HG03159 (cell line): ENCODE results near the gene CLDN18.

Experiments used
- ATAC-seq: cut with Tn5 transposase; IDR thresholded peaks from one replicate; pipeline ENCODE4 v1.9.1; 2021; ENCODE audit warnings: mild to moderate bottlenecking, moderate library complexity; ENCODE audit not compliant: unreplicated experiment

CLDN18 gene

DNA sequence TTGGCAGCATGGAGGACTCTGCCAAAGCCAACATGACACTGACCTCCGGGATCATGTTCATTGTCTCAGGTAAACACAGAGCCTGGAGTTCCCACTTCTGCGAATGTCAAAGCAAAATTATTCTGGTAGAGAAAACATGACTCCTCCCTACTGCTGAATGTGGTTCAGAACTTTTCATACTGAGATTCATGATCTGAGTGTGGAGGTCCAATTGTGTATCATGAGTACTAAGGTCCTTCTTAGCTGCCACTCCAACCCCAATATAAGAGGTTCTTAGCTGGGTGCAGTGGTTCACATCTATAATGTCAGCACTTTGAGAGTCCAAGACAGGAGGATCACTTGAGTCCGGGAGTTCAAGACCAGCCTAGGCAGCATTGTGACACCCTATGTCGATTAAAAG lies 13.8 kb downstream of the CLDN18 start:
- no peak for ATAC-seq

GRCh38 chr3:138025553-138025952 lies 15.6 kb downstream of the CLDN18 start:
- ATAC-seq: no peak

DNA sequence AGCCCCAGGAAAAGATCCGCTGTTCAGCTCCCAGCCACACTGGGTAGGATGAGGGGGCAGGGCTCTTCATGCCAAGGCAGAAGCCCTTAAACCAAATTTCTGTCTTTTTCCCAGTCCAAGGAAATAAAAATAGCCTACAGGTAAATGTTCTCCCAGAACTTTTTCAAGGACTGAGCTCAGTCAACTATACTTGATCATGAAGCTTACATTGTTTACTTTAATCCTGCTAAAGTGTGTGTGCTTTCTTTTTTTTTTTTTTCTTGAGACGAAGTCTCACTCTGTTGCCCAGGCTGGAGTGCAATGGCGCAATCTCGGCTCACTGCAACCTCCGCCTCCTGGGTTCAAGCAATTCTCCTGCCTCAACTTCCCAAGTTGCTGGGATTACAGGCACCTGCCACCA lies 17.9 kb downstream of the CLDN18 start:
- no peak for ATAC-seq

DNA sequence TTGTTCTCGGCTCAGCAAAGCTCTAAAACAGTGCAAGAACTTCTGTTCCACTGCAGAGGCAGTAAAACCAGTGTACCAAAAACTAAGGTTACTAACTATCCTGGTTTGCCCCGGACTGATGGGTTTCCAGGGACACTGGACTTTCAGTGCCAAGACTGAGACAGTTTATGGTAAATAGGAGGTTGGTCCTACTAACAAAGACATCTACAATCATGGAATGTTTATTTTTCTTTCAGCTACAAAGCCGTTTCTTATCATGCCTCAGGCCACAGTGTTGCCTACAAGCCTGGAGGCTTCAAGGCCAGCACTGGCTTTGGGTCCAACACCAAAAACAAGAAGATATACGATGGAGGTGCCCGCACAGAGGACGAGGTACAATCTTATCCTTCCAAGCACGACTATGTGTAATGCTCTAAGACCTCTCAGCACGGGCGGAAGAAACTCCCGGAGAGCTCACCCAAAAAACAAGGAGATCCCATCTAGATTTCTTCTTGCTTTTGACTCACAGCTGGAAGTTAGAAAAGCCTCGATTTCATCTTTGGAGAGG lies 20.8 kb downstream of the CLDN18 start:
- no peak for ATAC-seq

- ATAC-seq: no peak
These were observed 21.6 kb downstream of the CLDN18 start for GRCh38 chr3:138031536-138031935.

DNA sequence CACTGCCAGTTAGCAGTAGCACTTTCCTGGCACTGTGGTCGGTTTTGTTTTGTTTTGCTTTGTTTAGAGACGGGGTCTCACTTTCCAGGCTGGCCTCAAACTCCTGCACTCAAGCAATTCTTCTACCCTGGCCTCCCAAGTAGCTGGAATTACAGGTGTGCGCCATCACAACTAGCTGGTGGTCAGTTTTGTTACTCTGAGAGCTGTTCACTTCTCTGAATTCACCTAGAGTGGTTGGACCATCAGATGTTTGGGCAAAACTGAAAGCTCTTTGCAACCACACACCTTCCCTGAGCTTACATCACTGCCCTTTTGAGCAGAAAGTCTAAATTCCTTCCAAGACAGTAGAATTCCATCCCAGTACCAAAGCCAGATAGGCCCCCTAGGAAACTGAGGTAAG lies 22.6 kb downstream of the CLDN18 start:
- no peak for ATAC-seq

GRCh38 chr3:138033202-138033691 lies 23.3 kb downstream of the CLDN18 start:
- ATAC-seq: no peak

DNA sequence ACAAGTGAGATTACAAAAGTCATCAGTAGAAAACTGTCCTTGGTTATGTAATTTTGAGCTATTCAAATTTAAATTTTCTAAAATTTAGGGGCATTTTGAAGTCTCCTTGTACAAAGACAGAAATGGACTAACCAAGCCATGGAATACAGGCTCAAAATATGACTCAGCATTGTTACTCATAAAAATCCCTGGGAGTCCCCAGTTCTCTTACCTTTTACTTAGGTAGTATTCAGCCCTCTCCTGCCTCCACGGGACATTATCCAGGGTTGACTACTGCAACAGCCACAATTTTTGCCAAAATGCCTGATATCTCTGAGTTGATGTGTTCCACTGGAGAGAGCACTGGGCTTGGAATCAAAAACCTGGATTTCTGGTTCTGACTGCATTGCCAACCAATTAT lies 25.0 kb downstream of the CLDN18 start:
- ATAC-seq: no peak

DNA sequence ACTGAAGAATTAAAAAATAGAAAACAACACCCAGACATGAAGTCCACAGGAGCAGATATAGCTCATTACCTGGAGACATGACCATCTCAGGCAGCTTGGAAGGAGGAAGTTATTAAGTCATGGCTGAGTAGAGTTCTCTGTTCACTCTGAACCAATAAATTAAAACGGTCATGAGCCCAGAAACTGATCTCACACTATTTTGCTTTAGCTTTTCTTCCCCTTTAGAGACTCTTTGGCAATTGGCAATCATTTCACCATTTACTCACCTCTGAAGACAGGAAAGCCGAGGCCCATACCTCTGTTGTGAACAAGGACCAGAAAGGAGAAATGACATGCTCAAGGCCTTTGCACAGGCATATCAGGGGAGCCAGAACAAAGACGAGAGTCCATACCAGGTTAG lies 26.6 kb downstream of the CLDN18 start:
- ATAC-seq: peak; percentile 55

DNA sequence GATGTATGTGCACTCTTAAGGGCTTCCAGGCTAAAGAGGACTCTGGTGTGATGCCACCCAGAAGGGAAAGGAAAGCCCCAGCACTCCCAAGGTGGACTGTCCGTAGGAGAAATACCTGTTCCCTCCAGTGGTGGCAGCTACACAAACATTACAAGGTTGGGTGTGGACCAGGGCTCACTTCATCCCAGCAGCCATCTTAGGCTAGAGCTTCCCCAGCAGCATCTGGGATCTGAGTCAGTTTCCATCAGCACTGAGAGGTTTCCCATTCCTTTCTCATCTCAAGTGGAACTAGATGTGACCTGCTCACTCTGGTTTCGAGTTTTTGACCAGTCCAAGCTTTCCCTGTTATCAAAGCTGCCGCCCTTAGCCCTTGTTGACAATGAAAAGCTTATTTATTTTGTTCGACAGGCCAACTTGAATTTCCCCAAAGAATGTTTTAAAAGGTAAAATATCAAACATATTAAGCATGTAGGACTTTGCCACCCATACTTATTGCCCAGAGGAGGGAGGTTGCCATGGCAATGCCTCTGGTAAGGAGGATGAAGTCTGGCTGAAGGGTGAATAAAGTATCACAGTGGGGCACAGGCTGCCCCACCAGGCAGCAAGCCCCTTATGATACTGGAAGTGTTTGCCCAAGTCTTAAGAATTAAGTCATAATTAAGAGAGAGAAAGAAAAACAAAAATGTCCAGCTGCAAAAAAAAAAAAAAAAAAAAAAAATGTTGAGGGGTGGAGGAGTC lies 28.9 kb downstream of the CLDN18 start:
- no peak for ATAC-seq

DNA sequence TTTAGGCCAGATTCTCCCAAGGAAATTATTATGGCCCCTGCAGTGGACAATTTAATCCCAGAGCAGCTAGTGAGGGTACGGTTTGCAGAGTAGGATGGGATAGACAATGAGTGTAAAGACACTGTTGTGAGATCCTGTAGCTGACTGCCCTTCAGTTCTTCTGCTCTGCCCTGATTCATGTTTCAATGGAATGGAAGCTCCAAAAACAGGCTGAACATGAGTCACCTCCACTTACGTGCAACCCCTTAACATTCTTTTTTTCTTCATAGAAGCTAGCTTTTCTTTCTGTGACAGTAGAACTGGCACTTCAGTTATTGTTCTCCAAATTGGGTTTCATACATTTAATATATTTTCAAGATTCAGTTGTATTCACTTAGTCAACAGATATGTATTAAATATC lies 32.1 kb downstream of the CLDN18 start:
- ATAC-seq: no peak

DNA sequence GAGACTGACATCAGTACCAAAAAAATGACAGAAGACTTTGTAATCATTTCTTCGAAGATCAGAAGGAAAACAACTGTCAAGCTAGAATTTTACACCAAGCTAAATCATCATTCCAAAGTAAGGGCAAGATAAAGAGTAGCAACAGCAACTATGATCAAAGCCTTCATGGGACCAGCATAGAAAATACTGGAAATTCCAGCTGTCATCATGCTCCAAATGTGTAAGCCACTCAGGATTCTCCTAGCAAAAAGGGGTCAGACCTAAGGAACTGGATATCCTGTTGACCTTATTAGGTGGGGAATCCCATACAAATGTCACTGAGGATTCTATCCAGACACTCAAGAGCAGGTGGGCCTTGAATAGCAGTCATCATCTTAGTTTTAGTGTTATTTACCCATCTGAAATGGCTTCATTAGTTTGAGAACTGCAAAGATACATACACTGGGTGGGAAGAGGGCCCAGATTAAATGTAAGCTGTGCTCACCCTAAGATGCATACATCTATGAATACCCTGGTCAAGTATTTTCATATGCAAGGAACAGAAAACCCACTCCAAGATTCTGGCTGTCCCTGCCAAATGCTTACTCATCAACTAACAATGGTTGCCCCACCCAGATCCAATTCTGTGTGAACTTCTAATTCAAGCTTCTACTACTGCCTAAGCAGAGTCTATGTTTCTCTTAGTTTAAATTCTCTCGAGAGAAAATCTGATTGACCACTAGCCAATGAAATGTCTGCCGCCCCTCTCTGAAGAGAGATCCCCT lies 33.5 kb downstream of the CLDN18 start:
- no peak for ATAC-seq

- ATAC-seq: no peak
These were observed 36.1 kb downstream of the CLDN18 start for GRCh38 chr3:138046085-138046484.

DNA sequence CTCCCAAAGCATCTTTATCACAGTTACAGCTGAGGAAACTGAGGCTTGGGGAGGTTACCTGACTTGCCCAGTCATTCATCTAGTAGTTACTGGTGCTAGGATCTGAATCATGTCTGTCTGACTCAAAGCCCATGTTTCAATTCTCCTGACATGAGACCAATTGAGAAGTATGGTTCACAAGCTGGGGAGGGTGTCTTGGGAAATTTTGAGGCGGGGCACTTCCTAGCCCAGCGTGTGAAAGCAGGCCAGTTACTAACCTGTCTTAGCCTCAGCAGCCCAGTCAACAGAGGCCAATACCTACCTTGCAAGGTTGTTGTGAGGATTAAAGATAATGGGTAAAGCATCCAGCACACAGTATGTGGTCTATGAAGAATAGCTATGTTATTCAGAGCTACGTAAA lies 37.0 kb downstream of the CLDN18 start:
- ATAC-seq: peak; percentile 48

DNA sequence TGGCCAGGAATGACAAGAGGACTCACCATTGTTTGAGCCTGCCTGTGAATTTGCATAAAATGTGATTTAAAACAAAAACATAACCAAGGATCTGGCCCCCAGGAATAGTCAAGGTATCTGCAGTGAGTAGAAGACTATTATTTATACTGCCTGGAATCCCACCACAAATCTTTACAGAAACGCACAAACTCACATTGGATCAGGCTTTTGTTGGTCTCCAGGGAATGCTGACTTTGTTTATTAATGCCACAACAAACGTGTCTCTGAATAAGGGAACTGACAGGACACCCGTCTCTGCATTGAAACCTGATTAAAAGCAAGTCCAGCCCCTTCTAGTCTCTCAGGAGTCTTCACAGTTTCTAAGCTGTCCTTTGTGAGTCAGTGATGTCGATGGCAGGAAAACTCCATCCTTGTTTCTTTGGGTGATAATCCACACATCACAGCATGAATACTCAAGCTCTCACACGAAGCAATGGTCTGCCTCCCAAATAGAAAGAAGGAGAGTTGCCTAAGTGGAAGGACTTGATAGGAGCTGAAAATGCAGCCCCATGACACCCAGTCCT lies 37.7 kb downstream of the CLDN18 start:
- ATAC-seq: no peak

- ATAC-seq: no peak
These were observed 39.4 kb downstream of the CLDN18 start for GRCh38 chr3:138049157-138049919.

- ATAC-seq: no peak
These were observed 42.2 kb downstream of the CLDN18 start for GRCh38 chr3:138051947-138052802.

- ATAC-seq: no peak
These were observed 44.1 kb downstream of the CLDN18 start for GRCh38 chr3:138054057-138054456.

DNA sequence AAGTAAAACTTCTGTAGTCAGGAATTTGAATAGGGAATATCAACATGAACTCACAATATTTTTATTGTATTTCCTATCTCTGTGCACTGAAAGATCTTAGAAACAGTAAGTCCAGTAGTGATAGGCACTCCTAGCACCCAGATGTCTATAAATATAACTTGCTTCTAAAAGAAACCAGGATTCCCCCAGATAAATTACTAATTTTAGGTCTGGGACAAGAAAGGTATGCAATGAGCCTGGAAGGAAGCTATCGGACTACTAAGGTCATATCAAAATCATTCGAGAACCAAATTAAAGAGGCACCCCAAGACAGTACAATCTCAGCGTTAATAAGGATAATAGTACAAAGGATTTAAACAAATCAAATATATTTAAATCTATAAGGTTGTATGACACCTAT lies 47.4 kb downstream of the CLDN18 start:
- no peak for ATAC-seq

DNA sequence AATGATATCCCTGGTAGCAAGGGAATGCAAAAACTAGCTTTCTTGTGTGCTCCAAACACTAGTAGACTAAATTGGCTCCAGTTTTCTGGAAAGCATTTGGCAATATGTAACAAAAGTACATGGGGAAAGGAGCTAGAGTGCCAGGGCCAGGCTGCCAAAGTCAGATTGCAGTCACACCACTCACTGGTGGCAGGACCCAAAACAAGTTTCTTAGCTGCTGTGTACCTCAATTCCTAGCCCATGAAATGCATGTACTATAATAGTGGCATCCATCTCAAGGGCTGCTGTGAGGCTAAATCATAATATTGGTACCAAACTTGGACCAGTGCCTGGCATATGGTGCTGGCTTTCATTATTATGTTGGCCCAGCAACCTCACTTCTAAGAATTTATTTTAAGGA lies 49.3 kb downstream of the CLDN18 start:
- ATAC-seq: no peak
